Anterior cingulate cortex (tissue), 58 donors: Measurements from ENCODE around the gene SLC38A2.

Source experiments
- DNase-seq, 58 donors: peaks; one replicate each; lab custom pipeline; 2025; lab: John Stamatoyannopoulos, UW

Gene SLC38A2

GRCh38 chr12:46378530-46378929 is 6.0 kb upstream of the SLC38A2 start:
- no peak for DNase-seq

GRCh38 chr12:46377678-46378077 is 5.1 kb upstream of the SLC38A2 start:
- DNase-seq, result no peak

GRCh38 chr12:46376579-46376978 is 4.0 kb upstream of the SLC38A2 start:
- DNase-seq, result no peak

- no peak for DNase-seq
Observed at GRCh38 chr12:46374711-46375110, 2.1 kb upstream of the SLC38A2 start.

GRCh38 chr12:46374310-46374709 is 1.7 kb upstream of the SLC38A2 start:
- no peak for DNase-seq

GRCh38 chr12:46373301-46374296 is 1.0 kb upstream of the SLC38A2 start:
- DNase-seq, result peak in 37 of 58 donors; percentile 5 to 49 (median 27)

- peak in 52 of 58 donors; percentile 38 to 86 (median 68) for DNase-seq
Observed at GRCh38 chr12:46371718-46372543, 642 bp downstream of the SLC38A2 start.

- DNase-seq, result peak; percentile 12 to 92 (median 86)
Observed at GRCh38 chr12:46370792-46371717, 1.5 kb downstream of the SLC38A2 start.

GRCh38 chr12:46370380-46370734 is 2.2 kb downstream of the SLC38A2 start:
- no peak for DNase-seq

GRCh38 chr12:46369474-46370379 is 2.8 kb downstream of the SLC38A2 start:
- no peak for DNase-seq

GRCh38 chr12:46369095-46369473 is 3.5 kb downstream of the SLC38A2 start:
- no peak for DNase-seq

- DNase-seq, result no peak
Observed at GRCh38 chr12:46368684-46369083, 3.9 kb downstream of the SLC38A2 start.

GRCh38 chr12:46368138-46368537 is 4.4 kb downstream of the SLC38A2 start:
- peak in 17 of 58 donors; percentile 4 to 80 (median 21) for DNase-seq

GRCh38 chr12:46367351-46368029 is 5.1 kb downstream of the SLC38A2 start:
- DNase-seq, result no peak

- DNase-seq, result no peak
Observed at GRCh38 chr12:46366771-46367170, 5.8 kb downstream of the SLC38A2 start.

- no peak for DNase-seq
Observed at GRCh38 chr12:46365951-46366379, 6.6 kb downstream of the SLC38A2 start.

GRCh38 chr12:46364777-46365580 is 7.6 kb downstream of the SLC38A2 start:
- DNase-seq, result peak in 19 of 58 donors; percentile 1 to 67 (median 23)

GRCh38 chr12:46364300-46364696 is 8.3 kb downstream of the SLC38A2 start:
- no peak for DNase-seq
